H1 (cell line): ENCODE data around the gene LIN54. TPM values are rescaled to one million over a fixed set of nuclear protein-coding genes. Genes with fewer than 3 reads are reported as not detected.

Source experiments
- polyA plus RNA-seq, 7 experiments: library from polyadenylated mRNA; depleted of rRNA in 3 of 7; stranded (reverse) in 5 of 7; unstranded in 2 of 7; fragments of >200 nt in 5 of 7; fragments of 200-250 nt in 2 of 7; gene quantifications; 1 replicate in 5 of 7; 2 replicates in 1 of 7; 4 replicates in 1 of 7; pipeline versions ENCODE4 v1.2.1 to v1.2.3, GENCODE V29; 2011 to 2013; ENCODE audit warnings: missing spikeins in 2 of 7, mixed read lengths in 2 of 7
- small RNA-seq: library from polyadenylated mRNA; stranded (forward); fragments of <200 nt; extraction: miRNeasy Mini kit (QIAGEN cat#:217004); gene quantifications from one replicate; pipeline ENCODE3, GENCODE V24; 2013; ENCODE audit not compliant: insufficient read depth
- total RNA-seq: library from RNA; stranded (reverse); fragmentation: NEBNext Ultra II Directional; extraction: Animal tissue kit (Norgen Biotek cat#: 25700); gene quantifications from 2 replicates; pipeline ENCODE4 v1.2.1, GENCODE V29; 2021

The LIN54 gene
- total and polyA plus RNA-seq, 2 of the 8 experiments (the other 6 are each of a cell fraction or from before 2014, with no cell fraction given) = 5.7 to 11.1 TPM

Small RNA genes lying within 50 kb of the gene (small RNA-seq; reads per million reads assigned to genes)
- gene RF00019 = not detected
- gene RNU6-615P = not detected

Other genes with a start within 250 kb of the LIN54 start
- 0.88 and 1.2 TPM in 2 replicates for gene SCD5, start 212.0 kb downstream of the LIN54 start, total RNA-seq
- 0.92 and 1.1 TPM in 2 replicates for gene SCD5, start 212.0 kb downstream of the LIN54 start, polyA plus RNA-seq (2011; rRNA removed)
- gene SEC31A, start 119.7 kb downstream of the LIN54 start, total RNA-seq = 122 and 125 TPM in 2 replicates
- gene SEC31A, start 119.7 kb downstream of the LIN54 start, polyA plus RNA-seq (2011; rRNA removed) = 72.8 and 112 TPM in 2 replicates
- 13.2 and 17.0 TPM in 2 replicates for gene THAP9, start 110.1 kb downstream of the LIN54 start, total RNA-seq
- 4.0 and 6.1 TPM in 2 replicates for gene THAP9, start 110.1 kb downstream of the LIN54 start, polyA plus RNA-seq (2011; rRNA removed)
- 28.3 and 32.5 TPM in 2 replicates for gene COPS4, start 24.4 kb upstream of the LIN54 start, total RNA-seq
- gene COPS4, start 24.4 kb upstream of the LIN54 start, polyA plus RNA-seq (2011; rRNA removed) = 10.7 and 14.9 TPM in 2 replicates
- gene PLAC8, start 103.9 kb upstream of the LIN54 start, total RNA-seq = 0.80 and 1.1 TPM in 2 replicates
- 0.98 and 1.7 TPM in 2 replicates for gene PLAC8, start 103.9 kb upstream of the LIN54 start, polyA plus RNA-seq (2011; rRNA removed)